Fibroblast of skin of back (primary cell): Measurements from ENCODE around the gene FBLN5.
A peak's percentile ranks its signal among the peaks of the same experiment; 100 is the strongest.
"Not testable (repeated sequence)": the region's sequence is repeated elsewhere in the genome, so short reads cannot be mapped to it uniquely, and the experiment has no call there.

Experiments
- DNase-seq: peaks from one replicate; pipeline ENCODE4 v3.0.0-alpha.2; 2013

The FBLN5 gene

DNA sequence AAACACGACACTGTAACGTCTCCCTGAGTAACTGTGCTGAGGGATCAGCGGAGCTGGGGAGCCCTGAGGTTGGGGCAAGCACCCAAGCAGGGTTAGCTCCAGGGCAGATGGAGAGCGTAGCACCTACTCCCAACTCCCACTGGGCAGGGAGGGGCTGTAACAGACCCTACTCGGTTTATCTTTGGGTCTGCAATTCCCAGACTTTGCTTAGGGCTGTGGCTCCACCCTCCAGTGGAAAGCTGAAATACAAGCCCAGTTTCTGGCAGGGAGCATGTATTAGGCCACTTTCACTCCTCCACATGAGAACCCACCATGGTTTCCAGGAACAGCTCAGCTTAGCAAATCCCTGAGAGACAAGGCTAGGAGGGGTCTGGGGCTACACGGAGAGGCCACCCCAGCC lies 62.8 kb downstream of the FBLN5 start:
- DNase-seq, result no peak

DNA sequence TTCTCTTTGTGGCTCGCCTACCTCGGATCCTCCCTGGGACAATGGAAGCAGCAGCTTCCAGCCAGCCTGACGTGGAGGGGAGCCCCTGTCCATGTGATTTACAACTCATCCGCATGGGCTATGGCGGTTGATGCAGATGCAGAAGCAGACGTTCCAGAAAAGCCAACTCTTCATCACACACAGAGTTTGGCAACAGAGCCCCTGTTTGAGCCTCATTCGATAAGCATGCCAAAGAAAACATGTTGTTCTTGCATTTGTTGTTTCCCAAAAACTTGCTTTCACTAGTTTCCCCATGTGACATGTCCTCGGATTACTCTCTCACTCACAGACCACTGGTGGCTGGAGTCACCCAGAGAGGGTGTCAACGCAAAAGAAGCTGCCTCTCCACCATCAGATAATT lies 63.7 kb downstream of the FBLN5 start:
- DNase-seq, result no peak

DNA sequence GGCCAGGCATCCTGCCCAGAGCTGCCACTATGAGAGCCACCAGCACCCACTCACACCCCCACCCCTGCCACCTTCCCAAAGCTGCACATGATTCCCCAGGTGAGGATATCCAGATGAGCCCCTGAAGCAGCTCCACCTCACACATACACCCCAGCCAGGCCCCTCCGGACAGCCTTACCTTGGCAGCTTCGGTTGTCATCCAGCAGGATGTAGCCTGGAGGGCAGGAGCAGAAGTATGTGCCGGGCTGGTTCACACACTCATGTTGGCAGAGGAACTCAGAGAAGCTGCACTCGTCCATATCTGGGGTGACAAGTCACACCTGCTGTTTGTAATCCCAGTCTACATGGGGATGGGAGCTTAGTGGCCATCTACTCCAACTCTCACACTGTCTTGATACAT lies 64.7 kb downstream of the FBLN5 start:
- no peak for DNase-seq

DNA sequence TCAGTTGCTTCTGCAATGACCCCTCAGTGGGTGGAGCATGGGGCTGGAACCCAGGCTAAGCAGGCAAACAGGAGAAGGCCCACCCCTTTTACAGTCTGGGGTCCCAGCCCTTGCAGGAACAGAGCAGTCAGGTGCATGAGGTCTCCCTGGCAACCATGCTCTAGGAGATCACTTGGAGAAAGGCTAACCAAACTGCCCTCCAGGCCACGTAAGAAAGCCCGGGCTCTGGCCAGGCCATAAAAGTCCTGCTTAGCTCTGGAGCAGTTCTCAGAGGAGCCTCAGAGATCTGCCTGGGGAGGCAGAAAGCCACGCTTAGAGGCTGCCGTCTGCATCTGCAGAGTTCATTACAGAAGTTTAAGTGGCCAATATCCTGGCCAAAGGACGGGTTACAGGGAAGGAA lies 65.1 kb downstream of the FBLN5 start:
- DNase-seq, result no peak

DNA sequence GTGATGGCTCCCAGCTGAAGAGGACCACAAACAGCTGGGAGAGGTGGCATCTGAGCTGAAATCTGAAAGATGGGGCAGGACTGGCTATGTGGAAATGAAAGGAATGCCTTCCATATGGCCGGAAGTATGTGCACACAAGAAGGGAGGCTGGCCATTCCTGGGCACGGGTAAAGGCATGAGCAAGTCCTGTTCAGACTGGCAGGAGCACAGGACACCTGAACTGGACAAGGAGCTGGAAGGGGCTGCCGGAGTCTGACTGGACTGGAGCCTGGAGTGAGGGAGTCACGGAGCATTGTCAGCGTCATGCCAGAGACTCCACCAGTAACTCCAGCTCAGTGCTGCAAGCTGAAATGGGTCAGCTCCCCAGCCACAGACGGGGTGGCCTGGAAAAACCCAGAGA lies 68.3 kb downstream of the FBLN5 start:
- DNase-seq, result no peak

DNA sequence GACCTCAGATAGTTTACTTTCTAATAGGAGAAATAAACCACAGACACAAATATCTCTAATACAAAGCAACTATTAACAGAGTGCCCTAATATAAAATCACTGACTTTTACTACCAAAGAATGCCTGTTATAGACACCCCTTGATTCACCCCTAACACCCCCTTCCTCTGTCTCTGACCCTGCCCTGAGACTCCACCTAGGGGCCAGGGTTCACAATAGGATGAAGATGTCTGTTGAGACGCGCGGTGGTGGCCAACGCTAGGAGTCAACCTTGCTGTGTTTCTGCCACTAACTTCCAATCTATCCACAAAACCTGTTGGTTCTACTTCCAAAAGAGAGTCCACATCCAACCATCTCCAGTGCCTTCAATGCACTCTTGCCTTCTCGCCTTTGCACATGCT lies 69.2 kb downstream of the FBLN5 start:
- no peak for DNase-seq

DNA sequence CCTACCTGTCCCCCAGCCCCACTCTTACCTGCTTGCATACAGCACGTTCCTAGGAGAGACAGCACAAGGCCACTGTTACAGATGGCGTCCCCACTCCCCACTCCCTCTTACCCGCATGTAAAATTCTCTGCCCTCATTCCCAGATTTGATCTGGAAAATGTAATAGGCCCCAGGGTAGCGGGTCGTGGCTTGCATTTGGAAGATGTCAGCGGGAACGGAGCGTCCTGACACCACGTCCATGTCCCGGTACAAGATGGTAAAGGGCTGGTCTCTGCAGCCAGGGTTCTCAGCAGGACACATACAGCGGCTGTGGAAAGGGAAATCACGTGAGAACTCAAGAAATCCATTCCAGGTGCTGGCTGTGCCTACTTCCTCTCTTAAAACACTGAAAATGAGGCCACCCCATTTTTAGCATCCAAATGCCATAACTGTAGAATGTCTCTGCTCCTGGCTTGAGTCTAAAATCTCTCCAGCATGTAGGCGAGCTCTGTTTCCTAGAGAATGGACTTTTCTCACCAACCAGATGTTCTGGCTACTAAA lies 70.0 kb downstream of the FBLN5 start:
- no peak for DNase-seq

DNA sequence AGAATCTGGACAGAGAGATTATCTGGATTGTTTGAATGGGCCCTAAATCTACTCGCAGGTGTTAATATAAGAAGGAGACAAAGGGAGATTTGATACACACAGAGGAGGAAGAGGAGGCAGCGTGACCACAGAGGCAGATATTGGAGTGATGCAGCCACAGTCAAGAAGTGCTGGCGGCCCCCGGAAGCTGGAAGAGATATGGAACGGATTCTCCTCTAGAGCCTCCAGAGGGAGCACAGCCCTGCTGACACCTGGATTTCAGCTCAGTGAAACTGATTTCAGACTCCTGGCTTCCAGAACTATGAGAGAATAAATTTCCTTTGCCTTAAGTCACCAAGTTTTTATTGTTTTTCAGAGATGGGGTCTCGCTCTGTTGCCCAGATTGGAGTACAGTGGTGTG lies 71.0 kb downstream of the FBLN5 start:
- DNase-seq, result no peak

DNA sequence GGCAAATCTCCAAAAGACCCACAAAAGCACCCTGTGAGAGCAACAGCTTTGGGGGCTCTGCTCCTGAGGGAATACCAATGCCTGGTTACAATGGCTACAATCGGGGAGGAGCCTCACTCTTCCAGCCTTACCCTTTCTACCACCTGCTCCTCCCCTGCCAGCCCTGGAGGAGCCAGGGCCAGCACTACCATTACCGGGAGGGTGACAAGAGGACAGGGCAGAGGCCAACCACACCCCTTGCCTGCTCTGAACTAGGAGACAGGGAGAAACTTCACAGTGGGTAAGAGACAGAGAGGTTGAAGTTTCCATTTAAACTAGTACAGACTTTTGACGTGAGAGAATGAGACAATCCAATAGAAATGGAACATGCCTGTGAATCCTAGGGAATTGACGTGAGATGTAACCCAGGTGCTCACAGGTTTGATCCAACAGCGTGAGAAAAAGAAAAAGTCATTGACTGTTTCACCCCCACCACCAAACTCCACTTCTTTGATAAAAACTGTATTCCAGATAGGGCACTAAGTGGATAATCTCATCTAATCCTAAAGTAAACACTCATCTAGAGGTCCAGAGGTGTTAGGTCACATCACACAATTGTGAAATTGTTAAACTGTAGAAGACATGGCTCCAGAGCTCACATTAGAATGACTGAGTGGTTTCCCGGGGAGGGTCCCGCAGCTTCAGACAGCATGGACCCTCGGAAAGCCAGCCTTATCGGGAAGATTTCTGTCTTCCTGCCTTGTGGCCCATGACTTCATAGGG lies 71.8 kb downstream of the FBLN5 start:
- DNase-seq, result no peak

DNA sequence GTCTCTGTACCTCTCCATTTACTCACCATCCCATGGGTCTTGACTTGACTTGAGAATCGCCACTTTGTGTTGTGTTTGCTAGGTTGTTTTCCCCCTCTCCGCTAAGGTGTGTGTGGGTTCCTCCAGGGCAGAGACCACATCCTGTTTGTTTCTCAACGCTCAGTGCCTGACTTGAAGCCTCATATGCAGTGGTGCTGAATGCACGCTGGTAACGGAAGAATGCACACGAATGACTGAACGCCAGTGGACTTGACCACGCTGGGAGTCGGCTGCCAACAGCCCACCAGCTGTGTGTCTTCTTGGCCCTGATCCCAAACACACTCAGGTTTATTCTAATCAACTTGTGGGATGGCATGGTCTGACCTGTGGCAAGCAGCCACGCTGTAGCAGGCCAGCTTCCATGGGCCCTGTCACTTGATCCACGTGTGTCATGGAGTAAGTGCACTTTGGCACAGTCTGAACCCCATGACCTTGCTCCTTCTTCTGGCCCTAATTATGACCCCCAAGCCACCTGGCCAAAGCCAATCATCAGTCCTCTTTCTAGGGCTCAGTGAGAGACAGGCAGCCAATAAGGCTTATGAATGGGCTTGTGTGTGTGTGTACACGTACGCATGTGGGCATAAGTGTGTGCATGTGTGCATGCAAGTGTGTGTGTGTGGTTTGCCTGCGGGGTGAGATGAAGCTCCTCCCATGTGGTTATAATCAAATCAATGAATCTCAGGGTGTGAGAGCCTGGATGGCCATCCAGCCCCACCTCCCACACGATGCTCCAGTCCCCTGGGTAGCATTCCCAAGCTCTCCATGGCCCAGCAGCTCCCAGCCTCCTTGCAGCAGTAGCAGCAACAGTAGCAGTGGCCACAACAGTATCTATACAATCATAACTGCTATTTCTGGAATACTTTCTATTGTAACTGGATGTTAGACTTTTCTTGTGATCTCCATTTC lies 73.8 kb downstream of the FBLN5 start:
- no peak for DNase-seq

DNA sequence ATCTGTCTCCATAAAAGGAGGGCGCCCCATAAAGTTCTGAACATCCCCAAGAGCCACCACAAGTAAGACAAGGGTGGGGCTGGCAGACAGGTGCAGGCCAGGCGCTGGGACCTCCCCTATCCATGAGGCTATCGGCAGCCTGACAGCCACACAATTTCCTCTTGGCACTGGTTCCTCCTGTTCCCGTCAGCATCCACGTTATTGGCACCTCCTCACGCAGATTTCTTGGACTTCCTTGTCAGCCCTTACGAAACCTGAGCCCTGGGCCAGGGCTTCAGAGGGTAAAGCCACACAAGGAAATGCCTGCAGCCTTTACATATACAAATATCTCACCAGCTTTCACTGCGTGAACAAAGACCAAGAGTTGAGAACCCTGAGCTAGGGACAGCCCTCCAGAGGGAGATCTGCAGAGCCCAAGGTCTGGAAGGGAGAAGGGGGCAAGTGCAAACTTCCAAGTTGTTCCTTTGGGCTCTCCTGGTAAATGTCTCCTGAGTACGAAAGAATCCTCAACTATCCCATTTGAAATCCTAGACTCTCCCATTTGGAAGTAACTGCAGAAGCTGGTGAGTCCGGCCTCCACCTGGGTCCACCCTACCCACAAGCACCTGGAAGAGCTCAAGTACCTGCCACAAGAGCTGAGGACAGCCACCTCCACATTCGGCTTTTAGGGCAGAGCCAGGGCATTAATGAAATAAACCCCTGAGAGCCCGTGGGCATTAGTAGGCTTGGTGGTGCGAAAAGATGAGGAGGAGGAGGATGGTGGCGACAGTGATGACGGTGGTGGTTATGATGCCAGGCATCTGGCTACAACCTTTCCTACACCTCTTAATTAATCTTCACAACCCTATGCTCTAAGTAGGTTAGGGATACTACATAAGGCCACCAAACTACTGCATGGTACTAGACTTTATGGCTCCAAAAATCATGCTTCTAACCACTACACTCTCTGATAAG lies 74.7 kb downstream of the FBLN5 start:
- DNase-seq, result no peak

DNA sequence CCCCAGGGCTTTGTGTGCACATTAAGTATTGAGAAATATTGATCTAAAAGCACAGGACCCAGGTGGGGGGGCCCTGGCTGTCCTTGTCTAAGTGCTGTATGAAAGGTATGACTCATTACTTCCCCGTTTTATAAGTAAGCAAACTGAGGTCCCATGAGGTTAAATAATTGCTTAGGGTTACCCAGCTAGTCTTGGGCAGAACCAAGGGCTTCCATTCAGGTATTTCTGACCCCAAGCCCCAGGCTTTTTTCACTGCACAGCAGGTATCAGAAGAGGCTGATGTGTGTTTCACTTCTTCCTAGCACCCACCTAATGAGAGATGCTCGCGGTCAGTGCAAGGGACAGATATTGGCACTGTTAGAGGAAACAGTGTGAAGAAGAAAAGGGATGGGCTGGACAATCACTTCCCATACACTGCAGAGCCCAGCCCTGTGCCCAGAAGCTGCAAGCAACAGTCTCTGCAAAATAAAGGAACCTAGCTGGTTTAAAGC lies 75.4 kb downstream of the FBLN5 start:
- DNase-seq, result no peak

DNA sequence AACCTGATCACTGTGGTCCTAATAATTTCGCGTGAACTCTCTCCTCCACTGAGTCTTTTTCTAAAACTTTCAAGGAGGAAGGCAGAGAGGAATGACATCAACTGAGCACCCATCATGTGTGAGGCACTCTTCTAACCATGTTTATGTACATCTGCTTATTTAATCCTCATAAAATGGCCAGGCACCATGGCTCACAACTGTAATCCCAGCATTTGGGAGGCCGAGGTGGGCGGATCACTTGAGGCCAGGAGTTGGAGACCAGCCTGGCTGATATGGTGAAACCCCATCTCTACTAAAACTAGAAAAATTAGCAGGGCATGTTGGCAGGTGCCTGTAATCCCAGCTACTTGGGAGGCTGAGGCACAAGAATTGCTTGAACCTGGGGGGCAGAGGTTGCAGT lies 76.1 kb downstream of the FBLN5 start:
- not testable (repeated sequence) for DNase-seq

DNA sequence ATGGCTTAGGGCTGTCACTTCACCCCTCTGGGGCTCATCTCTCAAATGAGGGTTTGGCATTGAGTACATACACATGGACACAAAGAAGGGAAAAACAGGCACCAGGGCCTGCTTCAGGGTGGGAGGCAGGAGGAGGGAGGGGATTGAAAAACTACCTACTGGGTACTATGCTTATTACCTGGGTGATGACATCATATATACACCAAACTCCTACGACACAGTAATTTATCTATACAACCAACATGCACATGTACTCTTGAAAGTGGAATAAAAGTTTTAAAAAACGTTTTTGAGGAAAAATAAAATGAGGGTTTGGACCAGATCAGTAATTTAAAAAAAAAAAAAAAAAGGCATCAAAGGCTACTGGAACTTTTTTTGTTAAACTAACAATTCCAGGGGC lies 76.6 kb downstream of the FBLN5 start:
- DNase-seq, result no peak

DNA sequence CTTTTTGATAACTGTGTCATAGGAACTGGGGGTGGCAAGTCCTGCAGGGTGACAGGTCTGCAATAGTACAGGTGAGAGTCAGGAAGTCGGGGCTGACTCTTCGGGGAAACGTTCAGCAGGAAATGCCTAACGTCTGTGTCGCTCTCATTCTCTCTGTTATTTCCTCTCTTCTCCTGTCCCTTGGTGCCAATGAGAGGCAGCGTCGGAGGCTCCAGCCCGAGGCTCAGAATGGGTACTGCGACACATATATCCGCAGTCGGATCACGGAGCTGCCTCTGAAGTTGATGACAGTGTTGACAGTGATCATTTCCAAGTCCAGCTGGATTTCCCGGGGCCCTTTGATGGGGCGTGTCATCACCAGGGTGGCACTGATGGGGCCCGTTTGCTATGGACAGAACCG lies 77.5 kb downstream of the FBLN5 start:
- DNase-seq, result no peak

DNA sequence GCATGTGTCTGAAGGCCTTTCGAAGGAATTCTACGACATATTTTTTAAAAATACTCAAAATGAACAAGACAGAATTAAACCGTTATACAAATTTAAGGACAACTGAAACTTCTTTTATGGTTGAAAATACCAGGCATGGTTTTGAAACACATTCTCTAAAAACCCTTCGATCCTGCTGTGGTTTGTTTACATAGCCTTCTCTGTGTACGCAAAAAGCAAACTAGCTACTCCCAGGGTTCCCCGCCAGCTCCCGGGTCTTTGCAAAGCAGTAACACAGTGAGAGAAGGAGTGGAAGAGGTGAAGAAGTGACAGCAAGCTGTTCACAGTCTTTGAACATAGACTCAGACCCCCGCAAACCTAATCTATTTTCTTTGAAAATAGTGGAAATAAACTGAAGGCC lies 77.9 kb downstream of the FBLN5 start:
- no peak for DNase-seq

DNA sequence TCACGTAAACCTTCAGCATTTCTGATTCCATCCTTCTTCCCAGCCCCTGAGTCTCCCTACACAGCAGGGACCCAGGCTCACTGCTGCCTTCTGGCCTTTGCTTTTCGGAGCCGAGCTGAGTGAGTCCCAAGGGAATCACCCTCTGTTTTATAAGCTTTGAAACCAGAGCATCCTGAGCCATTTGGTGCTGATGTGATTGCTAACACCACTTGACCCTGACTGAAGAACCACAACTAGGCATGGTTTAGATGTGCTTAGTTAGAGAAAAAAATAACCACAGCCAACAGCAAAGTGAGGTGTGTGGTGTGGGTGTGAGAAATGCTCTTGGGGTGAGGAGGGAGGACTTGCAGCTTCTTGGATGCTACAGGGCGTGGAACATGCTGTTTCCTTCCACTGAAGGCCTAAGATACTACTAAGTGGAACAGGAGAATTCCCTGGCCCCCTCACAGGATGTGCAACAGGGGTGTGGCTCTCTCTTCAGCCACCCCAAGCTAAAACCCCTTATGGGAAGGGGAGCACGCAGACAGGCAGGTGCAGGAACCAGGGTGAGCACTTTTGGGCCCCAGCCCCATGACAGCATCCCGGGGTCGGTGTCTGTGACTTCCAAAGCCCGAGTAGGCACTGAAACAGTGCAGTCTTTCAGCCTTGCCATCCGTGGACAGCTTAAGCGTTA lies 80.0 kb downstream of the FBLN5 start, which contains the start of gene TC2N:
Gene TC2N (minus strand): TSS at position 221 of the 673 bp plus-strand sequence. CDS start 53,767 bp downstream, outside the sequence.
- DNase-seq, result no peak

DNA sequence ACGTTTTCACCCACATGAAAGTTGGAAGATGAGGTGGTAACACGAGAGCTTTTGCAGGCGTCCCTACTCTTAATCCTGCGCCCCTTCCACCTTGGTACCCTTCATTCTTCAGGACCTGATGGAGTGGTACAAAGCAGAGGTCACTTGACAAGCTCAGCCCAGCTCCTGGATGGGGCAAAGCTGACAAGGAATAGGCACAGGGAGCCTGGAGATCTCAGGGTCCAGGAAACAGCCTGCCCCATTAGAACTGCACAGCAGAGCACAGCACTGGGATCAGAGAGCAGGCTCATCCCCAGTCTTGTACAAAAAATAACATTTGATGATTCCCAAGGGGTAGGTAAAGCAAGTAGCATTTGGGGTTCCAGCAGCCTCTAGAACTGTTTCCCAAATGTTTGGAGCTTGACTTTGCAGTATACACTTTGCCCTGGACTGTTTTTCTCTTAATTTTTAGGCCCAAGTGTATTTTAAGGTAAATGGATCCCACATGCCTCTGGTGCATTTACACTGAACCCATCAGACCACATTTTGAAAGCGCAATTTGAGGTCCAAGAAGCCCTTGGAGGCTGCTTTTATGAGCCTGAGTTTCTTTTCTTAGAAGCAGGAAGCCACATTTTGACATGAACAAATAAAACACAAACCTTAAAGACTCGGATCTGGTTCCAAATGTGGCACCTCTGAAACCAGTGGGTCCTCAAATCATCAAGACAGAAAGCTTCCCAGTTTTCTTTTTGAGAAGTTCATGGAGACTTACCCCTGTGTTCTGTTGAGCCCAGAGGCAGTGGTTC lies 80.8 kb downstream of the FBLN5 start:
- no peak for DNase-seq

DNA sequence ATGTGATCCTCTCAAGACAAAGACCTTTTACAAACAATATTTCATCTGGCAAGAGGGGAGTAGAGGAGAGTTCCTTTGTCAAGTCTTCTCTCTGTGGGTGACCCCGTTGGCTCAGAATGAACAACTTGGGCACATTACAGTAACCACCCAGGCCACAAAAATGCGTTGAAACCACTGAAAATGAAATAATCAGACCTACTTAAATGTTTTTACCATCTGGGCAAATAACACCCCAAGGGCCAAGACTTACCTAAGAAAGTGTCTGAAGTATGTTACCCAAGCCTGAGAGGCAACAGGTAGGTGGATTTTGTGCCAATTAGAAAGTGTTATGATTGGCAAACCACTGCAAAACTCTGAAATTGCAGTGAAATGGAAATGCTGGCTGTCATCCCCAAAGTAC lies 81.4 kb downstream of the FBLN5 start:
- peak; percentile 36 for DNase-seq

DNA sequence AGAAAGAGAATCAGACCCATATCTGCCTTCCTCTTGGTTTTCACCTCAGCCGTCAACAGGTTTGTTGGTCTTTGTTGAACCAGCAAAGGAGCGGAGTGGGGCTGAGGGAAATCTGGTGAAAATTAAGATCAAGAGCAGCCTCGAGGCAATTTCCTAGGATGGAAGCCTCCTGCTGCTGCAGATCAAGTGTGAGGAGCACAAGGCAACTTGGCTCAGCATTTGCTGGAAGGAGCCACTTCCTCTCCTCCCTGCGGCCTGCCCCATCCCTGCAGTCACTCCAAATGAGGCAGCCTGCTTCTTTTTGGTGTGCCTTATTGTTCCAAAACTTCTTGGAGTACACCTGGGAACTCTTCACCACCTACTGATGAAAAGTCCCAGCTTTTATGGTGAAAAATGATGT lies 85.1 kb downstream of the FBLN5 start:
- no peak for DNase-seq

DNA sequence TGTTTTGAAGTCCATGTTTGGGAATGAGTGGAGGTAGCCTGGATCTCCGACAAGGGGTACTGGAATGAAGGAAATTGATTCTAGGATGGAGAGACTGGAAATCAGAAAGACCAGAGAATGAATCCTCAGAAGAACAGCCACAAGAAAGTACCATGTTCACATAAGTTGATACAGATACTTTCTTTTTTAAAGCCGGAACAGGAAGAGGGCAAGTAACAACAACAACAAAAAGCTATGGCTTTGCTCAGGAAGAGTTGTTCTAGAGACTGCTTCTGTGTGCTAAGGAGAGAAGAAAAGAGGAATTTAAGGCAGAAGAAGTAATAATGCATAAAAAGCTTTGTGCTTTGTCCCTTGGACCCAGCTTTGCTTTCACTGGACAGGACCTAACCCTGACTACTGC lies 86.4 kb downstream of the FBLN5 start:
- DNase-seq, result no peak
